Measurements from ENCODE around the gene AQR. TPM values are rescaled to one million over a fixed set of nuclear protein-coding genes. Genes with fewer than 3 reads are reported as not detected.

AQR gene
- total and polyA plus RNA-seq, 7 experiments from 2014 or later, result 12.7 to 43.5 (median 39.7) TPM

DNA sequence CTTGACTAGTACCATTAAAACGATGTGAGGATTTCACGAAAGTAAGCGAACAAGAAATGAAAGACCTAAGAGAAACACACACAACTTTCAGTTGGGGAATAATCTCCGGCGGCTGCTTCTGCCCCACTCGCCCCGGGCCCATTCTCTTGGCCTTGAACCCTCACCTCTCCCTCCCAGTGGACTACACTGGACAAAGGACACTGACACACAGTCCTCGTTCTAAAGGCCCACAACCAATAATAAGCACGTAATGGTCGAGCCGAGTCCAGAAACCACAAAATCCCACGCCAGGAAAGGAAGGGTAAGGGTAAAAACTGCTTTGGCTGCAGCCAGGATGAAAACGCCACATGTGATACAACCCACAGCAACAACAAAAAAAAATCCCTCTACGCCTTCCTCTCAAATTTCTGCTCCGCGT is 18.1 kb upstream of the AQR start:
- Mint-ChIP-seq H3K4me3 (peak overlapping the region; percentile 93 to 100 (median 98)), H3K36me3 (peaks cover 0 to 7% (median 4%) of the 10 kb centered on the region in 5 donors), H3K9me3 (peaks cover 0 to 2% (median 0%) of the 10 kb centered on the region in 11 donors), H3K27me3 (no peaks in the 10 kb centered on the region), H3K4me1 (peaks cover 20 to 55% (median 43%) of the 10 kb centered on the region in 7 donors), H3K27ac (peak overlapping the region; percentile 96 to 100 (median 99))
- ChIA-PET CTCF (interaction anchor here (0.6 to 4.2 kb wide), 3 partner anchors 13 to 555 kb away, joined by 3 to 27 read pairs (median 3); partner anchors contain the start of gene AQR), POLR2A (interaction anchor here (0.6 to 8.0 kb wide), 9 partner anchors 12 to 948 kb away, joined by 3 to 126 read pairs (median 6); partner anchors contain the start of genes AQR, AVEN, EMC7 and KATNBL1)
- H3K27ac ChIP-seq (ENCODE audit: low read depth, low read length), result peak overlapping the region; percentile 97
- intact Hi-C loops (cut with micrococcal nuclease), result loop anchor here (1.0 to 5.0 kb wide), 8 partner anchors 18 to 949 kb away; partner anchors contain the start of genes AQR (in 2 of the 2), AVEN (in 1 of the 2), DPH6 (in 1 of the 2) and GOLGA8A (in 1 of the 2)
- ATAC-seq (no peak), DNase-seq (no peak)
- peak overlapping the region; percentile 99 for H3K4me3 ChIP-seq (ENCODE audit: low read length)
- H3K36me3 ChIP-seq (ENCODE audit: control insufficient read depth in 2 of 3, insufficient read depth in 3 of 3, low read length in 3 of 3), result peaks cover 0 to 18% (median 9%) of the 10 kb centered on the region in 3 experiments
- H3K4me1 ChIP-seq (ENCODE audit: control insufficient read depth in 2 of 2, insufficient read depth in 2 of 2, low read length in 2 of 2), result peaks cover 22 to 24% of the 10 kb centered on the region in 2 donors
- H3K9me3 ChIP-seq (ENCODE audit: control insufficient read depth in 2 of 3, low read length in 3 of 3), result no peaks in the 10 kb centered on the region
- H3K27me3 ChIP-seq (ENCODE audit: control insufficient read depth in 2 of 2, insufficient read depth in 2 of 2, low read length in 2 of 2), result no peaks in the 10 kb centered on the region

GRCh38 chr15:34986771-34987480 is 17.4 kb upstream of the AQR start:
- Mint-ChIP-seq H3K9me3 (peaks cover 0 to 2% (median 0%) of the 10 kb centered on the region in 11 donors), H3K27ac (peak overlapping the region; percentile 96 to 100 (median 99)), H3K4me1 (peaks cover 20 to 55% (median 43%) of the 10 kb centered on the region in 7 donors), H3K4me3 (peak overlapping the region; percentile 93 to 100 (median 98)), H3K27me3 (no peaks in the 10 kb centered on the region), H3K36me3 (peaks cover 0 to 12% (median 7%) of the 10 kb centered on the region in 5 donors)
- Histone ChIP-seq H3K27ac (ENCODE audit: low read depth, low read length) (peak overlapping the region; percentile 97), H3K4me1 (ENCODE audit: control insufficient read depth in 2 of 2, insufficient read depth in 2 of 2, low read length in 2 of 2) (peaks cover 22 to 24% of the 10 kb centered on the region in 2 donors), H3K9me3 (ENCODE audit: control insufficient read depth in 2 of 3, low read length in 3 of 3) (no peaks in the 10 kb centered on the region), H3K27me3 (ENCODE audit: control insufficient read depth in 2 of 2, insufficient read depth in 2 of 2, low read length in 2 of 2) (no peaks in the 10 kb centered on the region), H3K36me3 (ENCODE audit: control insufficient read depth in 2 of 3, insufficient read depth in 3 of 3, low read length in 3 of 3) (peaks cover 0 to 23% (median 16%) of the 10 kb centered on the region in 3 experiments), H3K4me3 (ENCODE audit: low read length) (peak overlapping the region; percentile 99)
- ChIA-PET CTCF (interaction anchor here (1.2 to 4.2 kb wide), 2 partner anchors 13 to 17 kb away, joined by 3 to 27 read pairs; partner anchors contain the start of gene AQR), POLR2A (interaction anchor here (1.0 to 8.0 kb wide), 6 partner anchors 11 to 948 kb away, joined by 3 to 126 read pairs (median 6); partner anchors contain the start of genes AQR, AVEN, EMC4 and EMC7)
- intact Hi-C loops (cut with micrococcal nuclease), result loop anchor here in 1 of 2 donors (5.0 kb wide), 2 partner anchors 405 to 650 kb away; partner anchors contain the start of genes GOLGA8B and SLC12A6
- no peak for DNase-seq
- ATAC-seq, result no peak

DNA sequence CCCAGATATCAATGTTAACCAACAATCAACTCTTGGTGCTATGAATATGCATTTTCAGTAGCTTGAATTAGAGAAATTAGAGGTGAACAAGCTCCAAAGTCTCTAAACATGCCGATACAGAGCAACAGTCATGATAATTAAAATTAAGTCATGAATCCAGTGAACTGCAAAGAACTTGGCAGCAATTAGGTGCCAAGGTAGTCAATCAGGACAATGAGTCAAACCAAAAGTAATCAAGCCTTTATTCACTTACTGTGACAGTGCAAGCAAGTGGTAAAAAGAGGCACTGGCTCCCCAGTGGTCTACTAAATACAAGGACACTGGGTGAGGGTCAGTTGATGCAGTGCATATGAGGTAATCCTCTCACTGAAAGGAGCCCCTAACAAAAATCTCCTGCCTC is 16.8 kb upstream of the AQR start:
- Mint-ChIP-seq H3K9me3 (peaks cover 0 to 2% (median 0%) of the 10 kb centered on the region in 11 donors), H3K4me1 (peaks cover 20 to 57% (median 41%) of the 10 kb centered on the region in 7 donors), H3K4me3 (peak overlapping the region; percentile 93 to 100 (median 98)), H3K27ac (peak overlapping the region; percentile 91 to 100 (median 99)), H3K27me3 (no peaks in the 10 kb centered on the region), H3K36me3 (peaks cover 0 to 18% (median 7%) of the 10 kb centered on the region in 5 donors)
- Histone ChIP-seq H3K36me3 (ENCODE audit: control insufficient read depth in 2 of 3, insufficient read depth in 3 of 3, low read length in 3 of 3) (peaks cover 0 to 29% (median 18%) of the 10 kb centered on the region in 3 experiments), H3K27ac (ENCODE audit: low read depth, low read length) (peak overlapping the region; percentile 97), H3K27me3 (ENCODE audit: control insufficient read depth in 2 of 2, insufficient read depth in 2 of 2, low read length in 2 of 2) (no peaks in the 10 kb centered on the region), H3K9me3 (ENCODE audit: control insufficient read depth in 2 of 3, low read length in 3 of 3) (no peaks in the 10 kb centered on the region), H3K4me3 (ENCODE audit: low read length) (peak overlapping the region; percentile 99), H3K4me1 (ENCODE audit: control insufficient read depth in 2 of 2, insufficient read depth in 2 of 2, low read length in 2 of 2) (peaks cover 22 to 24% of the 10 kb centered on the region in 2 donors)
- ChIA-PET POLR2A (interaction anchor here (1.0 to 8.0 kb wide), 4 partner anchors 9 to 762 kb away, joined by 3 to 126 read pairs (median 22); partner anchors contain the start of genes AQR and EMC4), CTCF (no interaction called here)
- intact Hi-C loops (cut with micrococcal nuclease), result loop anchor here in 1 of 2 donors (5.0 kb wide), 2 partner anchors 404 to 649 kb away; partner anchors contain the start of genes GOLGA8B and SLC12A6
- ATAC-seq (no peak), DNase-seq (no peak)

DNA sequence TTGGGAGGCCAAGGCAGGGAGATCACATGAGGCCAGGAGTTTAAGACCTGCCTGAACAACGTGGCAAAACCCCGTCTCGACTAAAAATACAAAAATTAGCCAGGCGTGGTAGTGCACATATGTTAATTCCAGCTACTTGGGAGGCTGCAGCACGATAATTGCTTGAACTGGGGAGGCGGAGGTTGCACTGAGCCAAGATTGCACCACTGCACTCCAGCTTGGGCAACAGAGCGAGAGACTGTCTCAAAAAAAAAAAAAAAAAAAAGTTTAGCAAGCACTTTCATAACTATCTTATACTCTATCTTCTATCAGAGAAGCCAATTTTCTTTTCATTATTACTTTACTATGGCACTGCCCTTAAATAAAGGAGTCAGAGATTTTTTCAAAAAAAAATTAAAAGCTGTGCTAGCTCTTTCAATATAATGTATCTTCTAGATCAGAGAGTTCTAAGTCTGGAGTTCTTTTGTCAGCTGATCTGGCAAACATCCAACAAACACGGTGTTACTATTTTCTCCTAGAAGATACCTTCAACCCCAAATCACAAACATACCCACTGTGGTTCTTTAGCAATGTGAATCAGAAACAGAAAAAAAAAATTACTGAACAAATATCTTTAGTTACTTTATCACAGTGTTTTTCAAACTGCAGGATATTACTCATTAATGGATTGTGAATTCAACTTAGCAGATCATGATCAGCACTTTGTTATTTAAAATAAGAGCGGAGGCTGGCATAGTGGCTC is 15.5 kb upstream of the AQR start:
- Histone ChIP-seq H3K4me1 (ENCODE audit: control insufficient read depth in 2 of 2, insufficient read depth in 2 of 2, low read length in 2 of 2) (peaks cover 22 to 24% of the 10 kb centered on the region in 2 donors), H3K27ac (ENCODE audit: low read depth, low read length) (no peak overlapping the region), H3K9me3 (ENCODE audit: control insufficient read depth in 2 of 3, low read length in 3 of 3) (no peaks in the 10 kb centered on the region), H3K4me3 (ENCODE audit: low read length) (no peak overlapping the region), H3K36me3 (ENCODE audit: control insufficient read depth in 2 of 3, insufficient read depth in 3 of 3, low read length in 3 of 3) (peaks cover 0 to 33% (median 18%) of the 10 kb centered on the region in 3 experiments), H3K27me3 (ENCODE audit: control insufficient read depth in 2 of 2, insufficient read depth in 2 of 2, low read length in 2 of 2) (no peaks in the 10 kb centered on the region)
- H3K27me3 Mint-ChIP-seq, result no peaks in the 10 kb centered on the region
- intact Hi-C loops (cut with micrococcal nuclease), result loop anchor here in 1 of 2 donors (5.0 kb wide), 2 partner anchors 403 to 648 kb away; partner anchors contain the start of genes GOLGA8B and SLC12A6
- no peak for ATAC-seq
- peaks cover 0 to 2% (median 0%) of the 10 kb centered on the region in 11 donors for H3K9me3 Mint-ChIP-seq
- POLR2A ChIA-PET, result interaction anchor here (1.3 to 8.0 kb wide), 3 partner anchors 8 to 16 kb away, joined by 4 to 126 read pairs (median 9); partner anchors contain the start of gene AQR
- no peak for DNase-seq
- peaks cover 0 to 21% (median 8%) of the 10 kb centered on the region in 5 donors for H3K36me3 Mint-ChIP-seq
- peaks cover 20 to 59% (median 42%) of the 10 kb centered on the region in 7 donors for H3K4me1 Mint-ChIP-seq
- peak overlapping the region; percentile 36 to 99 (median 56) for H3K4me3 Mint-ChIP-seq
- H3K27ac Mint-ChIP-seq, result peak overlapping the region in 6 of 9 donors; percentile 41 to 89 (median 60)
- CTCF ChIA-PET, result interaction anchor here (0.6 to 1.1 kb wide), 2 partner anchors 15 to 116 kb away, joined by 3 read pairs; partner anchors contain the start of gene AQR

- ChIA-PET CTCF (no interaction called here), POLR2A (interaction anchor here (0.9 to 4.6 kb wide), 4 partner anchors 7 to 14 kb away, joined by 3 to 40 read pairs (median 4); partner anchors contain the start of genes AQR and ZNF770)
- DNase-seq, result no peak
- no peaks in the 10 kb centered on the region for H3K4me1 ChIP-seq (ENCODE audit: control insufficient read depth in 2 of 2, insufficient read depth in 2 of 2, low read length in 2 of 2)
- H3K27ac ChIP-seq (ENCODE audit: low read depth, low read length), result no peak overlapping the region
- Mint-ChIP-seq H3K9me3 (no peaks in the 10 kb centered on the region), H3K4me3 (no peak overlapping the region), H3K27me3 (no peaks in the 10 kb centered on the region), H3K36me3 (peaks cover 0 to 15% (median 3%) of the 10 kb centered on the region in 5 donors), H3K4me1 (peaks cover 0 to 10% (median 5%) of the 10 kb centered on the region in 7 donors), H3K27ac (peak overlapping the region in 2 of 9 donors; percentile 17 to 44)
- no peaks in the 10 kb centered on the region for H3K27me3 ChIP-seq (ENCODE audit: control insufficient read depth in 2 of 2, insufficient read depth in 2 of 2, low read length in 2 of 2)
- intact Hi-C loops (cut with micrococcal nuclease), result no loop called here
- peaks cover 0 to 7% (median under 1%) of the 10 kb centered on the region in 3 experiments for H3K36me3 ChIP-seq (ENCODE audit: control insufficient read depth in 2 of 3, insufficient read depth in 3 of 3, low read length in 3 of 3)
- H3K4me3 ChIP-seq (ENCODE audit: low read length), result no peak overlapping the region
- no peak for ATAC-seq
- no peaks in the 10 kb centered on the region for H3K9me3 ChIP-seq (ENCODE audit: control insufficient read depth in 2 of 3, low read length in 3 of 3)
These were observed 7.2 kb upstream of the AQR start for GRCh38 chr15:34976743-34977142.

Data from naive thymus-derived CD4-positive, alpha-beta T cell (primary cell).